Gastroesophageal sphincter (tissue), 3 donors: Measurements from ENCODE around the gene INPP5A.

Source experiments
- POLR2A ChIP-seq, 2 donors: fragments of 450-650 bp; IDR thresholded peaks; one replicate each; pipeline ENCODE4 v1.6.1; 2017; ENCODE audit warnings: antibody characterized with exemption in 2 of 2, mild to moderate bottlenecking in 2 of 2, moderate library complexity in 1 of 2
- POLR2AphosphoS5 ChIP-seq: sonication (generic); formaldehyde crosslinking; IDR thresholded peaks from one replicate; pipeline ENCODE4 v1.6.1; 2017; ENCODE audit warnings: antibody characterized with exemption
- TF ChIP-seq, protein P1 (sequence below), 4 experiments: fragments of 200-600 bp in 2 of 4; fragments of 450-650 bp in 2 of 4; sonication (generic) in 1 of 4; IDR thresholded peaks; one replicate each; pipeline ENCODE4 v1.5.1; 2017 to 2019; ENCODE audit warnings: antibody characterized with exemption in 4 of 4, mild to moderate bottlenecking in 2 of 4, moderate library complexity in 2 of 4

DNA sequence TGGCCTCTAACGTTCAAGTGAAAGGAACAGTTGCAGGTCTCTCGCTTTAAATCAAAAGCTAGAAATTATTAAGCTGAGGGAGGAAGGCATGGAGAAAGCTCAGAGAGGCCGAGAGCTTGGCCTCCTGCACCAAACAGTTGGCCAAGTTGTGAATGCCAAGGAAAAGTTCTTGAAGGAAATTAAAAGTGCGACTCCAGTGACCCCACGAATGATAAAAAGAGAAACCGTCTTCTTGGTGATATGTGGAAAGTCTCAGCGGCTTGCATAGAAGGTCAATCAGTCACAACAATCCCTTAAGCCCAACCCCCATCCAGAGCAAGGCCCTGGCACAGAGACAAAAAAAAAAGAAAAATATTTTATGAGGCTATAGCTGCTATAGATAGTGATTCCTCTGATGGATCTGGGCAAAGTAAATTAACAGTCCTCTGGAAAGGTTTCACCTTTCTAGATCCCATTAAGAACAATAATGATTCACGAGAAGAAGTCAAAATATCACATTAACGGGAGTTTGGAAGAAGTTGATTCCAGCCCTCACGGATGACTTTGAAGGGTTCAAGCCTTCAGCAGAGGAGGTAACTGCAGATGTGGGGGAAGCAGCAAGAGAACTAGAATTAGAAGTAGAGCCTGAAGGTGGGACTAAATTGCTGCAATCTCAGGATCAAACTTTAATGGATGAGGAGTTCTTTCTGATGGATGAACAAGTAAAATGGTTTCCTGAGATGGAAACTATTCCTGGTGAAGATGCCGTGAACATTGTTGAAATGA, 42.5 kb upstream of the INPP5A start:
- TF ChIP-seq, protein P1, sequence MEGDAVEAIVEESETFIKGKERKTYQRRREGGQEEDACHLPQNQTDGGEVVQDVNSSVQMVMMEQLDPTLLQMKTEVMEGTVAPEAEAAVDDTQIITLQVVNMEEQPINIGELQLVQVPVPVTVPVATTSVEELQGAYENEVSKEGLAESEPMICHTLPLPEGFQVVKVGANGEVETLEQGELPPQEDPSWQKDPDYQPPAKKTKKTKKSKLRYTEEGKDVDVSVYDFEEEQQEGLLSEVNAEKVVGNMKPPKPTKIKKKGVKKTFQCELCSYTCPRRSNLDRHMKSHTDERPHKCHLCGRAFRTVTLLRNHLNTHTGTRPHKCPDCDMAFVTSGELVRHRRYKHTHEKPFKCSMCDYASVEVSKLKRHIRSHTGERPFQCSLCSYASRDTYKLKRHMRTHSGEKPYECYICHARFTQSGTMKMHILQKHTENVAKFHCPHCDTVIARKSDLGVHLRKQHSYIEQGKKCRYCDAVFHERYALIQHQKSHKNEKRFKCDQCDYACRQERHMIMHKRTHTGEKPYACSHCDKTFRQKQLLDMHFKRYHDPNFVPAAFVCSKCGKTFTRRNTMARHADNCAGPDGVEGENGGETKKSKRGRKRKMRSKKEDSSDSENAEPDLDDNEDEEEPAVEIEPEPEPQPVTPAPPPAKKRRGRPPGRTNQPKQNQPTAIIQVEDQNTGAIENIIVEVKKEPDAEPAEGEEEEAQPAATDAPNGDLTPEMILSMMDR (IDR thresholded peaks at IDR 0.05), result no peak
- TF ChIP-seq POLR2A (IDR thresholded peaks at IDR 0.05) (no peak), POLR2AphosphoS5 (no peak)
